DOHH2 (cell line): ENCODE data around the gene CDT1.

Experiments used
- H3F3A ChIP-seq: fragments of 200-600 bp; sonication (generic), shearing (Covaris generic); 2 replicates; pipeline ENCODE4 v1.6.0; 2016; ENCODE audit warnings: antibody characterized with exemption, mild to moderate bottlenecking; ENCODE audit not compliant: control insufficient read depth, insufficient read depth
- H3K27ac ChIP-seq: fragments of 200-600 bp; sonication (generic); 2 replicates; pipeline ENCODE4 v1.5.1; 2014; ENCODE audit warnings: low read depth, mild to moderate bottlenecking, low read length, moderate library complexity
- H3K27me3 ChIP-seq: fragments of 200-600 bp; sonication (generic); 2 replicates; pipeline ENCODE4 v1.6.1; 2014; ENCODE audit warnings: mild to moderate bottlenecking, low read length, mixed read lengths; ENCODE audit not compliant: control insufficient read depth
- H3K36me3 ChIP-seq: fragments of 200-600 bp; sonication (generic); 2 replicates; pipeline ENCODE4 v1.6.1; 2014; ENCODE audit warnings: mild to moderate bottlenecking, low read length, moderate library complexity, mixed read lengths; ENCODE audit not compliant: control insufficient read depth
- H3K4me1 ChIP-seq: fragments of 200-600 bp; sonication (generic); 2 replicates; pipeline ENCODE4 v1.6.1; 2014; ENCODE audit warnings: mild to moderate bottlenecking, low read length, mixed read lengths; ENCODE audit not compliant: control insufficient read depth
- H3K4me2 ChIP-seq: fragments of 200-600 bp; sonication (generic); 2 replicates; pipeline ENCODE4 v1.6.0; 2014; ENCODE audit warnings: mild to moderate bottlenecking, low read length, moderate library complexity
- H3K4me3 ChIP-seq: fragments of 200-600 bp; sonication (generic); 2 replicates; pipeline ENCODE4 v1.5.1; 2014; ENCODE audit warnings: mild to moderate bottlenecking, low read length, mixed read lengths
- H3K79me2 ChIP-seq: fragments of 200-600 bp; sonication (generic); 2 replicates; pipeline ENCODE4 v1.6.1; 2014; ENCODE audit warnings: mild to moderate bottlenecking, low read length, mixed read lengths; ENCODE audit not compliant: control insufficient read depth
- H3K9me2 ChIP-seq: fragments of 200-600 bp; sonication (generic); replicated peaks from 2 replicates; pipeline ENCODE4 v1.6.1; 2014; ENCODE audit warnings: mild to moderate bottlenecking, low read length, mixed read lengths; ENCODE audit not compliant: control insufficient read depth
- H3K9me3 ChIP-seq: fragments of 200-600 bp; sonication (generic); 2 replicates; pipeline ENCODE4 v1.6.1; 2014; ENCODE audit warnings: antibody characterized with exemption, low read length, mixed read lengths; ENCODE audit not compliant: control insufficient read depth, insufficient read depth
- H4K20me1 ChIP-seq: fragments of 200-600 bp; sonication (generic); 2 replicates; pipeline ENCODE4 v1.6.0; 2014; ENCODE audit warnings: low read depth, mild to moderate bottlenecking, antibody characterized with exemption, low read length, moderate library complexity; ENCODE audit not compliant: control insufficient read depth, insufficient read depth
- CTCF ChIP-seq: fragments of 200-600 bp; sonication (generic); IDR thresholded peaks from one replicate; pipeline ENCODE4 v1.5.1; 2014; ENCODE audit warnings: antibody characterized with exemption, mild to moderate bottlenecking, low read depth, low read length; ENCODE audit not compliant: poor library complexity, severe bottlenecking
- EZH2phosphoT487 ChIP-seq: fragments of 200-600 bp; sonication (generic); IDR thresholded peaks from 2 replicates; pipeline ENCODE4 v1.6.1; 2017; ENCODE audit warnings: borderline replicate concordance, mild to moderate bottlenecking, antibody characterized with exemption, low read length, moderate library complexity, mixed read lengths

The CDT1 gene

DNA sequence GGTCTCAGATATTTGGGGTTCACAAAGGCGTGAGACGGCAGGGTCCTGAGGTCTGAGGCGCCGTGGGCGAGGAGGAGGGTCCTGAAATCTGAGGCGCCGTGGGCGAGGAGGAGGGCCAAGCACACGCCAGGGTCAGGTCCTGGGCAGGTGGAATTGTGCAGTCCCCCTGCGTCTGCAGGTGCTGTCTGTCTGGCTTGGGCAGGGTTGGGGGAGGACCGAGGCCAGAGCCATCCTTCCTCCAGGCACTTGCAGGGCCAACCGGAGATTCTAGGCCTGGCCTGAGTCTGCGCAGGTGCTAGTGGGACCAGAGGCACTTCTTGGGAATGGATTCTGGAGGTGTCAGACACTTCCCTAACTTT, 10.5 kb downstream of the CDT1 start:
- Histone ChIP-seq H3K4me1 (peaks cover 26% of the 10 kb centered on the region), H3K27me3 (no peaks in the 10 kb centered on the region), H3K9me2 (no peaks in the 10 kb centered on the region), H3F3A (peaks cover 6% of the 10 kb centered on the region), H3K27ac (no peak overlapping the region), H3K79me2 (peaks cover 24% of the 10 kb centered on the region), H4K20me1 (no peaks in the 10 kb centered on the region), H3K9me3 (peaks cover 7% of the 10 kb centered on the region; the same call in 1 of the 2 replicates), H3K4me3 (no peak overlapping the region), H3K4me2 (no peak overlapping the region), H3K36me3 (peaks cover 24% of the 10 kb centered on the region)
- no peak for TF ChIP-seq CTCF
- TF ChIP-seq EZH2phosphoT487 = no peak

GRCh38 chr16:88815227-88815626, 11.6 kb downstream of the CDT1 start:
- Histone ChIP-seq H3K4me2 (no peak overlapping the region), H3K27ac (no peak overlapping the region), H3K79me2 (peaks cover 14% of the 10 kb centered on the region), H3K27me3 (no peaks in the 10 kb centered on the region), H3K9me3 (peaks cover 7% of the 10 kb centered on the region; the same call in 1 of the 2 replicates), H4K20me1 (no peaks in the 10 kb centered on the region), H3F3A (no peaks in the 10 kb centered on the region; the same call in 1 of the 2 replicates), H3K4me1 (peaks cover 15% of the 10 kb centered on the region), H3K36me3 (peaks cover 13% of the 10 kb centered on the region), H3K4me3 (no peak overlapping the region), H3K9me2 (no peaks in the 10 kb centered on the region)
- TF ChIP-seq CTCF = no peak
- TF ChIP-seq EZH2phosphoT487 = no peak

DNA sequence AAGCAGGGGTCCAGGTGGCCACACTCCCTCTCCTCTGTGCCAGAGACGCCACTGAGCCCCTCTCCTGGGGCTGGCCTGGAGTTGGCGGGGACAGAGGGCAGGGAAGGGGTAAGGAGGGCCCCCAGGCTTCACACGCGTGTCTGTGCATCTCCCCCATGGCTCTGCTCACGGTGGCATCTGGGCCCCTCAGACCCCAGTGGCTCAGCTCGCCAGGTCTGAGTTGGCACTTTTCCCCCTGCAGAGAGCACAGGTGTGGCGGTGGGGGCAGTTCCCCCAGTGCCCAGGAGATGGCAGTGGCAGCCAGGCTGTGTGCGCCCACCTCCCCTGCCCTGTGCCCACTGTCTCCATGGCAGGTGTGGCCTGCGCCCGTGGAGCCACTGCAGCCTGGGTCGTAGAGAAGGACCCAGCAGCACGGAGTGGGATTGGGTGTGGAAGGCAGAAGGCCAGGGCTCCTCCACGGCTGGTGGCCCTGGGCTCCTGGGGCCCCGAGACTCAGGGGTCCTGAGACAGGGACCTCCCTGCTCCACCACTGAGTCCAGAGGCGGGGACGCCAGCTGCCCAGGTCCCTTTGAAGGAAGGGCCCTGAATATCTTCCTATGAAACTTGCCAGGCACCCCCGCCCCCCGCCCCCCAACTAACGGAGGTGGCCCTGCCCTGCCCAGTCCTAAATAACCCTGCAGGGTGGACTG, 12.5 kb downstream of the CDT1 start:
- H3K9me3 ChIP-seq = peaks cover 7% of the 10 kb centered on the region; the same call in 1 of the 2 replicates
- H3K27me3 ChIP-seq = no peaks in the 10 kb centered on the region
- TF ChIP-seq CTCF (peak; percentile 92), EZH2phosphoT487 (no peak)
- H4K20me1 ChIP-seq = no peaks in the 10 kb centered on the region
- H3K4me2 ChIP-seq = no peak overlapping the region
- no peaks in the 10 kb centered on the region; the same call in 1 of the 2 replicates for H3F3A ChIP-seq
- no peaks in the 10 kb centered on the region for H3K9me2 ChIP-seq
- peaks cover 4% of the 10 kb centered on the region; the same call in 1 of the 2 replicates for H3K36me3 ChIP-seq
- H3K4me1 ChIP-seq = peaks cover 6% of the 10 kb centered on the region
- H3K79me2 ChIP-seq = peaks cover 6% of the 10 kb centered on the region
- H3K4me3 ChIP-seq = no peak overlapping the region
- no peak overlapping the region for H3K27ac ChIP-seq
